Transverse colon (tissue), 3 donors: ENCODE data around the gene GFOD1.

Source experiments
- CTCF ChIP-seq, 5 experiments: fragments of 200-600 bp in 3 of 5; fragments of 450-650 bp in 2 of 5; sonication (generic) in 3 of 5; IDR thresholded peaks; 1 replicate in 2 of 5; 2 replicates in 3 of 5; pipeline ENCODE4 v1.5.1; 2016 to 2017; ENCODE audit warnings: antibody characterized with exemption in 5 of 5, inconsistent platforms in 3 of 5, mild to moderate bottlenecking in 2 of 5, moderate library complexity in 1 of 5
- EP300 ChIP-seq: sonication (generic); formaldehyde crosslinking; IDR thresholded peaks from one replicate; pipeline ENCODE4 v1.6.1; 2017; ENCODE audit warnings: antibody characterized with exemption, low read depth
- POLR2A ChIP-seq: fragments of 450-650 bp; IDR thresholded peaks from one replicate; pipeline ENCODE4 v1.6.1; 2016; ENCODE audit warnings: antibody characterized with exemption, mild to moderate bottlenecking, moderate library complexity

GRCh38 chr6:13308332-13308731 is 179.1 kb downstream of the GFOD1 start:
- no peak for TF ChIP-seq CTCF (IDR thresholded peaks at IDR 0.05)
- no peak for TF ChIP-seq EP300
- no peak for TF ChIP-seq POLR2A
